Uterus (tissue), 2 donors: ENCODE data around the gene POM121L2.

ENCODE experiments used
- POLR2A ChIP-seq, 2 donors: fragments of 450-650 bp; IDR thresholded peaks; one replicate each; pipeline ENCODE4 v1.6.1; 2016; ENCODE audit warnings: antibody characterized with exemption in 2 of 2, mild to moderate bottlenecking in 1 of 2, moderate library complexity in 1 of 2
- TF ChIP-seq, protein P1 (sequence below), 4 experiments: fragments of 200-600 bp in 2 of 4; fragments of 450-650 bp in 2 of 4; sonication (generic) in 2 of 4; IDR thresholded peaks; one replicate each; pipeline ENCODE4 v1.5.1; 2016 to 2019; ENCODE audit warnings: antibody characterized with exemption in 4 of 4, mild to moderate bottlenecking in 2 of 4, moderate library complexity in 1 of 4

- TF ChIP-seq, protein P1, sequence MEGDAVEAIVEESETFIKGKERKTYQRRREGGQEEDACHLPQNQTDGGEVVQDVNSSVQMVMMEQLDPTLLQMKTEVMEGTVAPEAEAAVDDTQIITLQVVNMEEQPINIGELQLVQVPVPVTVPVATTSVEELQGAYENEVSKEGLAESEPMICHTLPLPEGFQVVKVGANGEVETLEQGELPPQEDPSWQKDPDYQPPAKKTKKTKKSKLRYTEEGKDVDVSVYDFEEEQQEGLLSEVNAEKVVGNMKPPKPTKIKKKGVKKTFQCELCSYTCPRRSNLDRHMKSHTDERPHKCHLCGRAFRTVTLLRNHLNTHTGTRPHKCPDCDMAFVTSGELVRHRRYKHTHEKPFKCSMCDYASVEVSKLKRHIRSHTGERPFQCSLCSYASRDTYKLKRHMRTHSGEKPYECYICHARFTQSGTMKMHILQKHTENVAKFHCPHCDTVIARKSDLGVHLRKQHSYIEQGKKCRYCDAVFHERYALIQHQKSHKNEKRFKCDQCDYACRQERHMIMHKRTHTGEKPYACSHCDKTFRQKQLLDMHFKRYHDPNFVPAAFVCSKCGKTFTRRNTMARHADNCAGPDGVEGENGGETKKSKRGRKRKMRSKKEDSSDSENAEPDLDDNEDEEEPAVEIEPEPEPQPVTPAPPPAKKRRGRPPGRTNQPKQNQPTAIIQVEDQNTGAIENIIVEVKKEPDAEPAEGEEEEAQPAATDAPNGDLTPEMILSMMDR (IDR thresholded peaks at IDR 0.05) = no peak
- no peak for TF ChIP-seq POLR2A (IDR thresholded peaks at IDR 0.05)
Measured at GRCh38 chr6:27321901-27322300, 9.8 kb upstream of the POM121L2 start.
